Activated CD4-positive, alpha-beta T cell treated with anti-CD3 and anti-CD28 coated beads, Interleukin-2, Interleukin-6, amounts not matched to agents 100 ng/mL and 50 ng/mL, durations not matched to agents 16 hours and 8 hours (primary cell): ENCODE data around the gene DDX18.
A peak's percentile ranks its signal among the peaks of the same experiment; 100 is the strongest.

Experiments used
- DNase-seq: peaks from one replicate; pipeline ENCODE4 v3.0.0-alpha.2; 2020

The DDX18 gene

GRCh38 chr2:117835990-117836760, 21.7 kb downstream of the DDX18 start:
- DNase-seq, result peak; percentile 68

- DNase-seq, result no peak
Observed at GRCh38 chr2:117845304-117845703, 30.8 kb downstream of the DDX18 start.

- no peak for DNase-seq
Observed at GRCh38 chr2:117850015-117850414, 35.5 kb downstream of the DDX18 start.

GRCh38 chr2:117850461-117850860, 36.0 kb downstream of the DDX18 start:
- no peak for DNase-seq

GRCh38 chr2:117851969-117852368, 37.5 kb downstream of the DDX18 start:
- DNase-seq, result no peak

- DNase-seq, result no peak
Observed at GRCh38 chr2:117853316-117853715, 38.8 kb downstream of the DDX18 start.

- no peak for DNase-seq
Observed at GRCh38 chr2:117853873-117854272, 39.4 kb downstream of the DDX18 start.

GRCh38 chr2:117854610-117855009, 40.1 kb downstream of the DDX18 start:
- DNase-seq, result no peak

GRCh38 chr2:117855886-117856285, 41.4 kb downstream of the DDX18 start:
- no peak for DNase-seq

GRCh38 chr2:117856415-117857210, 42.1 kb downstream of the DDX18 start:
- DNase-seq, result no peak

GRCh38 chr2:117858336-117858735, 43.8 kb downstream of the DDX18 start:
- DNase-seq, result no peak

- DNase-seq, result no peak
Observed at GRCh38 chr2:117858892-117859531, 44.5 kb downstream of the DDX18 start.

- DNase-seq, result no peak
Observed at GRCh38 chr2:117859532-117859911, 45.0 kb downstream of the DDX18 start.

- no peak for DNase-seq
Observed at GRCh38 chr2:117859924-117860647, 45.6 kb downstream of the DDX18 start.

- no peak for DNase-seq
Observed at GRCh38 chr2:117862459-117862858, 48.0 kb downstream of the DDX18 start.

- no peak for DNase-seq
Observed at GRCh38 chr2:117875786-117876185, 61.3 kb downstream of the DDX18 start.

GRCh38 chr2:117879003-117879402, 64.5 kb downstream of the DDX18 start:
- no peak for DNase-seq
